Activated B cell treated with CpG ODN at 0.5 μM for 24 hours (primary cell): ENCODE measurements around the gene SYNDIG1. TPM values are rescaled to one million over a fixed set of nuclear protein-coding genes. Genes with fewer than 3 reads are reported as not detected.

Experiments used
- ATAC-seq: fragments of 200-7000 bp; cut with Tn5 transposase; one replicate; pipeline ENCODE4 v1.10.0; 2021; ENCODE audit warnings: low read depth, mild to moderate bottlenecking, moderate library complexity
- CTCF ChIA-PET: fragments of 350-600 bp; sonication (Branson Sonifier 250); formaldehyde crosslinking; loops from one replicate; lab custom pipeline; 2021; ENCODE audit warnings: antibody characterized with exemption; lab: Charles Lee
- POLR2A ChIA-PET: fragments of 350-600 bp; sonication (Branson Sonifier 250); formaldehyde crosslinking; loops from one replicate; lab custom pipeline; 2021; ENCODE audit warnings: antibody characterized with exemption; lab: Charles Lee
- DNase-seq: peaks from one replicate; pipeline ENCODE4 v3.0.0; 2022
- H3K27ac Mint-ChIP-seq: one replicate; pipeline ENCODE4 v1.8.0; 2020; ENCODE audit warnings: mixed read lengths
- H3K27me3 Mint-ChIP-seq: one replicate; pipeline ENCODE4 v1.8.0; 2021; ENCODE audit warnings: mixed read lengths
- H3K36me3 Mint-ChIP-seq: one replicate; pipeline ENCODE4 v1.8.0; 2021; ENCODE audit warnings: low read depth, mixed read lengths
- H3K4me1 Mint-ChIP-seq: one replicate; pipeline ENCODE4 v1.8.0; 2021; ENCODE audit warnings: mixed read lengths
- H3K4me3 Mint-ChIP-seq: one replicate; pipeline ENCODE4 v1.8.0; 2020; ENCODE audit warnings: mild to moderate bottlenecking, mixed read lengths
- H3K9me3 Mint-ChIP-seq: one replicate; pipeline ENCODE4 v1.8.0; 2020; ENCODE audit warnings: mixed read lengths
- intact Hi-C: fragments of 100-400 bp; cut with micrococcal nuclease; formaldehyde crosslinking; loops from one replicate; pipeline ENCODE4 v1.15.1; 2024
- total RNA-seq: library from RNA; stranded (reverse); gene quantifications from 2 replicates; pipeline ENCODE4 v1.2.3, GENCODE V29; 2022
- TF ChIP-seq, protein P1 (sequence below): fragments of 200-600 bp; IDR thresholded peaks from one replicate; pipeline ENCODE4 v1.8.0; 2022; ENCODE audit warnings: antibody characterized with exemption, mild to moderate bottlenecking

SYNDIG1 gene
- total RNA-seq, 1 donor from 2014 or later: not detected

DNA sequence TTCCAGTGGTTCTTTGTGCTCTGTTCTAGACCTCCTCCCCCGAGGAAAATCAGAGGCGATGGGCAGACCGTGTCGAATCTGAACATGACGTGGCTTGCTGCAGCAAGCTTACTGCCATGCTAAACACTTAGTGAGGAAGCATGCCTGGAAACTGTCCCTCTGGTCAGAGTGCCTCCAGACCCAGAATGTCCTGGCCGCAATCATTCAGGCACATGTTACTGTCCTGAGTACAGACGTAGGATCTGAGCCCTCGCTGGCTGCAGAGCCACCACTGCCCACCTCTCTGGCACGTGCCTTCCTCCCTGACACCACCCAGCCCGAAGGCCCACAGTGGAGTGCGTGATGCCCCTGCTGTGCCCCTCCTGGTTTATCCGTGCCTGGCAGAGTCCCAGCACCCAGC lies 163.6 kb downstream of the SYNDIG1 start:
- intact Hi-C loops: no loop called here
- H3K36me3 Mint-ChIP-seq: no peaks in the 10 kb centered on the region
- TF ChIP-seq, protein P1, sequence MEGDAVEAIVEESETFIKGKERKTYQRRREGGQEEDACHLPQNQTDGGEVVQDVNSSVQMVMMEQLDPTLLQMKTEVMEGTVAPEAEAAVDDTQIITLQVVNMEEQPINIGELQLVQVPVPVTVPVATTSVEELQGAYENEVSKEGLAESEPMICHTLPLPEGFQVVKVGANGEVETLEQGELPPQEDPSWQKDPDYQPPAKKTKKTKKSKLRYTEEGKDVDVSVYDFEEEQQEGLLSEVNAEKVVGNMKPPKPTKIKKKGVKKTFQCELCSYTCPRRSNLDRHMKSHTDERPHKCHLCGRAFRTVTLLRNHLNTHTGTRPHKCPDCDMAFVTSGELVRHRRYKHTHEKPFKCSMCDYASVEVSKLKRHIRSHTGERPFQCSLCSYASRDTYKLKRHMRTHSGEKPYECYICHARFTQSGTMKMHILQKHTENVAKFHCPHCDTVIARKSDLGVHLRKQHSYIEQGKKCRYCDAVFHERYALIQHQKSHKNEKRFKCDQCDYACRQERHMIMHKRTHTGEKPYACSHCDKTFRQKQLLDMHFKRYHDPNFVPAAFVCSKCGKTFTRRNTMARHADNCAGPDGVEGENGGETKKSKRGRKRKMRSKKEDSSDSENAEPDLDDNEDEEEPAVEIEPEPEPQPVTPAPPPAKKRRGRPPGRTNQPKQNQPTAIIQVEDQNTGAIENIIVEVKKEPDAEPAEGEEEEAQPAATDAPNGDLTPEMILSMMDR: no peak
- no peak for ATAC-seq
- H3K4me1 Mint-ChIP-seq: peaks cover 7% of the 10 kb centered on the region
- CTCF ChIA-PET: no interaction called here
- H3K27ac Mint-ChIP-seq: no peak overlapping the region
- no peaks in the 10 kb centered on the region for H3K9me3 Mint-ChIP-seq
- no peak for DNase-seq
- POLR2A ChIA-PET: no interaction called here
- no peaks in the 10 kb centered on the region for H3K27me3 Mint-ChIP-seq
- H3K4me3 Mint-ChIP-seq: no peak overlapping the region

DNA sequence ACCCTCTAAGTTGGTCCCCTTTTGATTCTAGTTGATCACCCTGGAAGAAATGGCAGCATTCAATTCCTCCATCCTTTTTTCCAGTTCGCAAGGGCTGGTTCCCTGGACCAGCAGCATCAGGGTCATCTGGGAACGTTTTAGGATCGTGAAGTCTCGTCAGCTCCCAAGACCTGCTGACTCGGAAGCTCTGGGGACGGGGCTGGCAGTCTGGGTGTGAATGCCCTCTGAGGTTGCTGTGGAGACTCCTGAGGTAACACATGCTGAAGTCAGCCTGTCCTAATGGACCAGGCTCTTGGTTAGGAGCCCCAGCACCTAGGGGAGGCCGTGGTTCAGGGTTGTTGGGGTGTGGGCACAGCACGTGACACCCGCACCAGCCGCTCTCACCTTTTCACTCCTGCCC lies 164.1 kb downstream of the SYNDIG1 start:
- CTCF ChIA-PET: no interaction called here
- POLR2A ChIA-PET: no interaction called here
- Mint-ChIP-seq H3K4me1 (peaks cover 5% of the 10 kb centered on the region), H3K4me3 (no peak overlapping the region), H3K27ac (no peak overlapping the region), H3K36me3 (no peaks in the 10 kb centered on the region), H3K27me3 (no peaks in the 10 kb centered on the region), H3K9me3 (no peaks in the 10 kb centered on the region)
- DNase-seq (no peak), ATAC-seq (no peak)
- TF ChIP-seq, protein P1: no peak
- intact Hi-C loops: no loop called here

DNA sequence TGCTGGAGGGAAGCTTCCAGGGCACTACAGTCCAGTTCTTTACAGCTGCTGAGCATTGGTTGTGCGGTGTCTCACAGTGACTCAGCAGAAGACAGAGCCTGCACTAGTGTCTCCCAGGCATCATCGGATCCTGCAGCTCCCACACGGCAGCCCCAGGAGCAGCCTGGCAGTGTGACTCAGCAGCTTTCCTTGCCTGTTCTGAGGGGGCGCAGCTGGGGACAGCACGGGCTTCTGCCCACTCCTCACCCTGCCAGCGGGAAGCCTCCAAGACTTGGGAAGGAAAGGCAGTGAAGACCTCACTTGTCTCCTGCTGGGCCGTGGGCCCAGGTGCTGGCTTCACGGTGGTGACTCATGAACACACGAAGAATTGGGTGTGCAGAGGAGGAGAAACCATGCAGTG lies 165.4 kb downstream of the SYNDIG1 start:
- Mint-ChIP-seq H3K27me3 (no peaks in the 10 kb centered on the region), H3K36me3 (no peaks in the 10 kb centered on the region), H3K9me3 (no peaks in the 10 kb centered on the region), H3K4me3 (no peak overlapping the region), H3K27ac (no peak overlapping the region), H3K4me1 (no peaks in the 10 kb centered on the region)
- ChIA-PET CTCF (no interaction called here), POLR2A (no interaction called here)
- DNase-seq (no peak), ATAC-seq (no peak)
- intact Hi-C loops: no loop called here
- TF ChIP-seq, protein P1: no peak

DNA sequence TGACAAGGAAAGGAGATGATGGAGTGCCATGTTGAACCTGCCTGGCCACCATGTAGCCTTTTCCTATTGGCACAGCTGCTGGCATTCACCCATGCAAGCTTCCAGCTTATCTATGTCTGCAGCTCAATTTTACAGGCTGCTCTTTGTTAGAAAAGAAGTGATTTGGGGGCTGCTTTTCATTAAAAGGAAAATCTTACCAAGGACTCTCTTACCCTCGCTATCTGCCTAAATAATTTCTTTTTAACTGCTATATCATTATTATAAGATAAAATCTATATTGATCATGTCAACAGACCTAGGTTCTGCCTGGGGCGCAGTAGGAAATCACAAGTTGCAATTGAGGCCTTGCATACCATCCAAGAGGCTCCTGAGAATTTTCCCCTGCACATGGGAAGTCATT lies 167.2 kb downstream of the SYNDIG1 start:
- TF ChIP-seq, protein P1: no peak
- H3K27me3 Mint-ChIP-seq: no peaks in the 10 kb centered on the region
- ChIA-PET POLR2A (no interaction called here), CTCF (no interaction called here)
- H3K4me1 Mint-ChIP-seq: no peaks in the 10 kb centered on the region
- H3K27ac Mint-ChIP-seq: no peak overlapping the region
- DNase-seq (no peak), ATAC-seq (no peak)
- intact Hi-C loops: no loop called here
- H3K9me3 Mint-ChIP-seq: no peaks in the 10 kb centered on the region
- H3K4me3 Mint-ChIP-seq: no peak overlapping the region
- H3K36me3 Mint-ChIP-seq: no peaks in the 10 kb centered on the region

DNA sequence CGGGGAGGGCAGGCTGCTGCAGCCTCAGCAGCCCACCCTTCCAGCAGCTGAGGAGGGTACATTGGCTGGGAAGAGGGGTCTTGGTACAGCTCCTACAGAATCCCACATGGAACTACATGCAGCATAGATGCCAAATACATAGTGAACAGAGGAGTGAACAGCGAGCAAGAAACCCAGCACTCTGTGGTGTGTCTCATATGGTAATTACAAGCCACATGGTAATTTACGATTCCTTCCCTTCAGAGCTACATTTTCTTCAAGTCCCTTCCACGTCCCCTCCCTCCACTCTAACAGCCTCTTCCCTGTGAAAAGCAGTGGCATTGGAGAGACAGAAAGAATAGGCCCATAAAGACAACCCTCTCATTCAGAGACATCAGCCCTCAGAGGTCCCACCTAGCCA lies 167.7 kb downstream of the SYNDIG1 start:
- no peaks in the 10 kb centered on the region for H3K9me3 Mint-ChIP-seq
- POLR2A ChIA-PET: no interaction called here
- ATAC-seq (no peak), DNase-seq (no peak)
- no peaks in the 10 kb centered on the region for H3K36me3 Mint-ChIP-seq
- no peaks in the 10 kb centered on the region for H3K27me3 Mint-ChIP-seq
- TF ChIP-seq, protein P1: no peak
- H3K4me1 Mint-ChIP-seq: no peaks in the 10 kb centered on the region
- H3K4me3 Mint-ChIP-seq: no peak overlapping the region
- intact Hi-C loops: no loop called here
- CTCF ChIA-PET: no interaction called here
- H3K27ac Mint-ChIP-seq: no peak overlapping the region
